HEK293T (cell line): Measurements from ENCODE around the gene PEX10.

Source experiments
- CTCF ChIA-PET: fragments of 350-600 bp; formaldehyde crosslinking; extraction: SDS; loops from one replicate; lab custom pipeline; 2021; ENCODE audit warnings: antibody characterized with exemption, inconsistent platforms; lab: Yijun Ruan, JAX
- POLR2A ChIA-PET: fragments of 350-600 bp; formaldehyde crosslinking; extraction: SDS; loops from one replicate; lab custom pipeline; 2020; ENCODE audit warnings: antibody characterized with exemption, inconsistent platforms; lab: Yijun Ruan, JAX
- DNase-seq: peaks from one replicate; pipeline ENCODE4 v3.0.0; 2012; ENCODE audit warnings: mixed read lengths; ENCODE audit errors: extremely low spot score
- ARNT ChIP-seq: fragments of 450-650 bp; IDR thresholded peaks from 2 replicates; pipeline ENCODE4 v1.6.1; 2017; ENCODE audit warnings: mild to moderate bottlenecking
- BHLHE40 ChIP-seq: fragments of 450-650 bp; IDR thresholded peaks from 2 replicates; pipeline ENCODE4 v1.6.1; 2016; ENCODE audit warnings: mild to moderate bottlenecking, moderate library complexity, borderline replicate concordance
- CTBP1 ChIP-seq: fragments of 450-650 bp; IDR thresholded peaks from 2 replicates; pipeline ENCODE4 v1.6.1; 2016; ENCODE audit warnings: borderline replicate concordance
- ELF4 ChIP-seq: fragments of 450-650 bp; IDR thresholded peaks from 2 replicates; pipeline ENCODE4 v1.6.1; 2017; ENCODE audit warnings: antibody characterized with exemption
- FOXA1 ChIP-seq: fragments of 450-650 bp; IDR thresholded peaks from 2 replicates; pipeline ENCODE4 v1.6.1; 2016; ENCODE audit warnings: mild to moderate bottlenecking
- FOXK2 ChIP-seq: fragments of 450-650 bp; IDR thresholded peaks from 2 replicates; pipeline ENCODE4 v1.6.1; 2016; ENCODE audit warnings: mild to moderate bottlenecking
- FOXM1 ChIP-seq: fragments of 450-650 bp; IDR thresholded peaks from 2 replicates; pipeline ENCODE4 v1.6.1; 2017; ENCODE audit warnings: mild to moderate bottlenecking, borderline replicate concordance
- HDGF ChIP-seq: fragments of 450-650 bp; IDR thresholded peaks from 2 replicates; pipeline ENCODE4 v1.6.1; 2017; ENCODE audit warnings: antibody characterized with exemption, borderline replicate concordance
- L3MBTL2 ChIP-seq: fragments of 450-650 bp; conservative IDR thresholded peaks from 2 replicates; pipeline ENCODE4 v1.6.1; 2016; ENCODE audit warnings: mild to moderate bottlenecking
- LEF1 ChIP-seq: fragments of 450-650 bp; IDR thresholded peaks from 2 replicates; pipeline ENCODE4 v1.6.1; 2017; ENCODE audit warnings: mild to moderate bottlenecking, borderline replicate concordance
- NFRKB ChIP-seq: fragments of 450-650 bp; IDR thresholded peaks from 2 replicates; pipeline ENCODE4 v1.6.1; 2016; ENCODE audit warnings: mild to moderate bottlenecking, moderate library complexity
- SP1 ChIP-seq: fragments of 450-650 bp; IDR thresholded peaks from 2 replicates; pipeline ENCODE4 v1.6.1; 2017
- SUZ12 ChIP-seq: fragments of 450-650 bp; IDR thresholded peaks from 2 replicates; pipeline ENCODE4 v1.6.1; 2016; ENCODE audit warnings: mild to moderate bottlenecking
- TARDBP ChIP-seq: fragments of 450-650 bp; IDR thresholded peaks from 2 replicates; pipeline ENCODE4 v1.6.1; 2016
- ZNF384 ChIP-seq: fragments of 450-650 bp; IDR thresholded peaks from 2 replicates; pipeline ENCODE4 v1.6.1; 2016
- TF ChIP-seq, protein P1 (sequence below): fragments of 450-650 bp; IDR thresholded peaks from 2 replicates; pipeline ENCODE4 v1.6.1; 2016

The PEX10 gene

DNA sequence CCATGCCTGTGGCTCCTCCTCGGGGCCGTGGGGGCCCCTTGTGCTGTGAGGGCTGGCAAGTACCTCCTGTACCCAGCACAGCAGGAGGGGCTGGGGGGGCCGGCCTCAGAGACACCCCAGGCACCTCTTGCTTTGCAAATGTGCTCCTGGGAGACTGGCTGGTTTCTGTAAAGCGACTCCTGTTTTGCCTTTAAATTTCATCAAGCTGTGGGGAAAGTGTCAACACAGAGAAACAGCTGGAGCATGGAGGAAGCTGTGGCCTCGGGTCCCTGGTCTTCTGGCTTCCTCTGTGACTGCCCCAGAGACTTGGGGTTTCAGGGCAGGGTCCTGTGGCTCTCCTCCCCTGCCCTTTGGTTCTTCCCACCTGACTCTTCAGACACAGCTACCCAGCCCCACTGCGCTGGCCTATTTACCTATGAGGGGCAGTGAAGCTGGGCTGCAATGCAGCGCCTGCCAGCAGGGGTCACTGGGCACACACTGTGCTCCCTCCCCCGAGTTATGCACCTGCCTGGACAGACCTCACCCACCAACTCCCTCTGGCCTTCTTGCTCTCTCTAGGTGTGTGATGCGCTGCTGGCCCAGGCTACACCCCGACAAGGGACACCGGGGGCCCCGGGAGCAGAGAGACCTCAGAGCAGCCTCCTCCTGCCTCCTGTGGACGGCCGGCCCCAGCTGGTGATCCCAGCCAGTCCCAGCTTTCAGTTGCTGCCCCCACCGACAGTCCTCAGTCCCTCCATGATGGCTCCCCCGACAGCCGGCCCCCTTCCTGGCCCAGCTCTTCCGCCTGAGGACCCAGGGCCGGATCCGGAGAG, 17.6 kb upstream of the PEX10 start:
- CTCF ChIA-PET: interaction anchor here (0.6 to 1.1 kb wide), 2 partner anchors 15 to 878 kb away, joined by 3 to 5 read pairs; no protein-coding TSS in a partner anchor
- POLR2A ChIA-PET: interaction anchor here (0.7 kb wide), 1 partner anchor 9 kb away, joined by 4 read pairs; no protein-coding TSS in a partner anchor
- TF ChIP-seq, protein P1, sequence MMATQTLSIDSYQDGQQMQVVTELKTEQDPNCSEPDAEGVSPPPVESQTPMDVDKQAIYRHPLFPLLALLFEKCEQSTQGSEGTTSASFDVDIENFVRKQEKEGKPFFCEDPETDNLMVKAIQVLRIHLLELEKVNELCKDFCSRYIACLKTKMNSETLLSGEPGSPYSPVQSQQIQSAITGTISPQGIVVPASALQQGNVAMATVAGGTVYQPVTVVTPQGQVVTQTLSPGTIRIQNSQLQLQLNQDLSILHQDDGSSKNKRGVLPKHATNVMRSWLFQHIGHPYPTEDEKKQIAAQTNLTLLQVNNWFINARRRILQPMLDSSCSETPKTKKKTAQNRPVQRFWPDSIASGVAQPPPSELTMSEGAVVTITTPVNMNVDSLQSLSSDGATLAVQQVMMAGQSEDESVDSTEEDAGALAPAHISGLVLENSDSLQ: no peak
- TF ChIP-seq ELF4 (no peak), SP1 (no peak), TARDBP (no peak), ZNF384 (no peak), FOXM1 (no peak), HDGF (no peak)
- no peak for DNase-seq

DNA sequence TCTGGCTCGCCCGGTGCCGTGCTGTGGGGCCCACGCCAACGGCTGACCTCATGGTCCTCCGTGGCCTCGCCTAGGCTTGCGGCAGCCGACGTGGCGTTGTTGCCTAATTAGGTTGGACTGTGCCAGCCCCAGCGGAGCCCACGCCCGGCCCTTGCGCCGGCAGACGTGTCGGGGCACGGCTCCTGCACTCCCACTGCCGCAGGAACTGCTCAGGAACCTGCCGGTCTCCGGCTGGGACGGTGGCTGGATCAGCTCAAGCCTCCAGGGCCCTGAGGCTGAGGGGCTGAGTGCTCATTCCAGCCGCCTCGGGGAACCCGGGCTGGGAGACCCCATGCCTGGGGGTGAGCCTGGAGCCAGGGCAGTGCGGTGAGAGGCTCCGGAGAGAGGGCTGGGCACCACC, 16.1 kb upstream of the PEX10 start:
- CTCF ChIA-PET: no interaction called here
- TF ChIP-seq SUZ12: no peak
- no peak for TF ChIP-seq ZNF384
- no peak for TF ChIP-seq L3MBTL2
- no peak for TF ChIP-seq LEF1
- no peak for TF ChIP-seq ELF4
- TF ChIP-seq HDGF: no peak
- TF ChIP-seq, protein P1: no peak
- POLR2A ChIA-PET: no interaction called here
- DNase-seq: no peak

DNA sequence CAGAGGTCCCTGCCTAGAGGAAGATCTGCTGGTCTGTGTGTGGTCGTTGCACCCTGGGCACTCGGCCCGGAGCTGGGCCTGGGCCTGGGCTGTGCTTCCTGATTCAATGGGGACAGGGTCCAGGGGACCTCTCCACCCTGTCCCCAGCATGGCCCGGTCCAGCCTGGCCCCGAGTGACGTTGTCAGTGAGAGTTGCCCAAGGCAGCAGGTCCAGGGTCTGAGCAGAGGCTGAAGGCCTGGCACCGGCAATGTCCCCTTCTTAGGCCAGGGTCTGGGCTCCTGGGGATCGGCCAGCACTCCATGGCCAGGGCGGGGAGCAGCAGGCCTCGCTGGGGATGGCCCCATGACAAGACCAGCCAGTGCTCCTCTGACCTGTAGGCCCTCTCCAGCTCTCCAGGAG, 15.6 kb upstream of the PEX10 start:
- CTCF ChIA-PET: no interaction called here
- TF ChIP-seq BHLHE40 (no peak), ELF4 (no peak), HDGF (no peak), L3MBTL2 (no peak), LEF1 (no peak), FOXM1 (no peak), ARNT (no peak), SUZ12 (no peak), NFRKB (no peak)
- POLR2A ChIA-PET: no interaction called here
- DNase-seq: no peak

DNA sequence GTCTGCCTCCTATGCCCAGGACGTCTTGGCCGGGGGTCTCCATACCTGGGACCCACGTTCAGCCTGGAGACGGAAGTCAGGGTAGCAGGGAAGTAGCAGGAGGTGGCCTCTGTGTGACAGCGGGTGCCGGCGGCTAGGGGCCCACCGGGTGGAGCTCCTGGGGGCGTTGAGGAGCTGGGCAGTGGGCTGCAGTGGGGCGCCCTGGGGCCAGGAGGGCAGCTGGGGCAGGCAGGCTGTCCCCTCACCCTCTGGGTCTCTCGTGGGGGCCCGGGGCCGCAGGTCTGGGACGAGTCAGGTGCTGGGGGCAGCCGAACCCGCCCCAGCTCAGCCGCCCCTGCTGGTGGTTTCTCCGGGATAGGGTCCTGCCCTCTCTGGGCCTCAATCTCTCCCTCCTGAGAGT, 14.7 kb upstream of the PEX10 start:
- TF ChIP-seq ZNF384: no peak
- no peak for TF ChIP-seq CTBP1
- no peak for DNase-seq
- ChIA-PET CTCF (no interaction called here), POLR2A (no interaction called here)

DNA sequence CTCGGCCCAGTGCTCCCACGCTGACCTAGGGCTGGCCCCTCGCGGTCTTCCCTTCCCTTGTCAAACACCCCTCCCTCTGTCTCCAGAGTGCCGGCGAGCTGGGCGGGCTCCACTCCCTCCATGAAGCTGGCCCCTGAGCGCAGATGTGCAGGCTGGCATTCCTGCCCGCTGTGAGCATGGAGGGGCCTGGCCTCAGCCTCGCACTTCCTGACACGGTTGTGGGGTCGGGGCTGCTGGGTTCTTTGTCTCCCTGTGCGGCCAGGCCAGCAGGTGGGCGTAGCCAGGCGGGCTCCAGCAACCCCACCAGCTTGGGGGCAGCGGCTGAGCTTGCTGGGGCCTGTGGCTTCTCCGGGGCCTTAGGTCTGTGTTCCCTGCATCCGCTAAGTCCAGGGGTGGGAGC, 14.2 kb upstream of the PEX10 start:
- CTCF ChIA-PET: no interaction called here
- TF ChIP-seq FOXK2 (no peak), SP1 (no peak), ELF4 (no peak), NFRKB (no peak)
- DNase-seq: no peak
- POLR2A ChIA-PET: no interaction called here

DNA sequence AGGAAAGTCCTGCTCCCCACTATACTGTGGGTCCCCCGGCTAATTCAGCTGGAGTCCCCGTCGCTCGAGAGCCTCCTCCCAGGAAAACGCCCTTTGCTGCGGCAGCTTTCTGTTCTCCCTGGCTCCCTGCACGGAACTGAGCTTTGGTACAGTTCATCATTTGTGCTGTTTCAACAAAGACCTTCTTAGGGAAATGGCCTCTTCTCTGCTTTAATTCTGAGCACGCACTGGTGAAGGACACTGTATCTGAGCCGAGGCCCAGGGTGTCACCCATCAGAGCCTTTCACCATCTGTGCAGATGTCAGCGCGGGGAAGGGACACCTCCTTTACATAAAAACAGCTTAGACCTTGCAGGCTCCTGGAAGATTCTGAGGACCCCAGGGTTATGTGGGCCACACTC, 13.5 kb upstream of the PEX10 start:
- CTCF ChIA-PET: no interaction called here
- no peak for DNase-seq
- POLR2A ChIA-PET: no interaction called here
- no peak for TF ChIP-seq SP1
- no peak for TF ChIP-seq TARDBP
- TF ChIP-seq FOXA1: no peak
- TF ChIP-seq, protein P1: no peak
- no peak for TF ChIP-seq NFRKB
- TF ChIP-seq CTBP1: no peak
- no peak for TF ChIP-seq BHLHE40
- TF ChIP-seq L3MBTL2: no peak
- TF ChIP-seq ARNT: no peak
- TF ChIP-seq ELF4: no peak
- TF ChIP-seq FOXM1: no peak
- TF ChIP-seq LEF1: no peak
- TF ChIP-seq SUZ12: no peak
- no peak for TF ChIP-seq FOXK2
- TF ChIP-seq ZNF384: no peak
- TF ChIP-seq HDGF: no peak

DNA sequence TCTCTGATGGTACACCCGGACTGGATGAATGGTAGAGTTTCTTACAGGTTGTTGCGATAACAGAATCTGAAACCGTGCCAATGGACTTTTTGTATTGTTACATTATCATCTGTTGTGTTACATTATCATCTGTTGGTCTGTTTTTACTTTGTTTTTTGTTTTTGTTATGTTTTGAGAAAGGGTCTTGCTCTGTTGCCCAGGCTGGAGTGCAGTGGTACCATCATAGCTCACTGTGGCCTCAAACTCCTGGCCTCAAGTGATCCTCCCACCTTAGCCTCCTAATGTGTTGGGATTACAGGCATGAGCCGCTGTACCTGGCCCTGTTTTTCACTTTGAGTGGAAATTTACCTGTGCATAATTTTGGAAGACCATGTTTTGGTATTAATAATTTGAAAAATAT, 10.2 kb upstream of the PEX10 start:
- CTCF ChIA-PET: no interaction called here
- no peak for DNase-seq
- TF ChIP-seq, protein P1: no peak
- no peak for TF ChIP-seq ZNF384
- TF ChIP-seq HDGF: no peak
- no peak for TF ChIP-seq ELF4
- no peak for TF ChIP-seq CTBP1
- POLR2A ChIA-PET: no interaction called here
